Pancreas (tissue), 10 donors: ENCODE measurements around the gene OXNAD1. TPM values are rescaled to one million over a fixed set of nuclear protein-coding genes. Genes with fewer than 3 reads are reported as not detected.
A peak's percentile ranks its signal among the peaks of the same experiment; 100 is the strongest.

ENCODE experiments used
- ATAC-seq, 4 donors: fragments of 200-7000 bp; cut with Tn5 transposase; one replicate each; pipeline versions ENCODE4 v1.8.0 to v1.9.1; 2020; ENCODE audit warnings: mild to moderate bottlenecking in 4 of 4, moderate library complexity in 4 of 4
- DNase-seq, 6 donors: peaks; one replicate each; pipeline ENCODE4 v3.0.0-alpha.2; 2020
- FAIRE-seq: peaks from 2 replicates; lab custom pipeline; 2012; peaks lifted over from hg19 to GRCh38; lab: Jason Lieb, UNC
- H3K27ac ChIP-seq, 4 donors: fragments of 200-600 bp; sonication (generic); 1 replicate in 3 of 4; 2 replicates in 1 of 4; pipeline versions ENCODE4 v1.5.0 to v1.8.0; 2020
- H3K27me3 ChIP-seq, 4 donors: fragments of 200-600 bp; one replicate each; pipeline ENCODE4 v1.8.0; 2021
- H3K36me3 ChIP-seq, 3 donors: fragments of 200-600 bp; sonication (generic) in 1 of 3; one replicate each; pipeline versions ENCODE4 v1.5.0 to v1.8.0; 2020 to 2021
- H3K4me1 ChIP-seq, 3 donors: fragments of 200-600 bp; one replicate each; pipeline ENCODE4 v1.8.0; 2021
- H3K4me3 ChIP-seq, 4 donors: fragments of 200-600 bp; sonication (generic) in 2 of 4; one replicate each; pipeline versions ENCODE4 v1.5.0 to v1.8.0; 2020 to 2021
- H3K9me3 ChIP-seq, 4 donors: fragments of 200-600 bp; one replicate each; pipeline ENCODE4 v1.8.0; 2021
- CTCF ChIP-seq, 4 donors: fragments of 200-600 bp; sonication (generic) in 3 of 4; IDR thresholded peaks; one replicate each; pipeline versions ENCODE4 v1.5.0 to v1.8.0; 2021; ENCODE audit warnings: antibody characterized with exemption in 4 of 4
- WGBS, 2 donors: extraction: QIAGEN DNeasy Blood & Tissue Kit; methylation state at CpG; one replicate each; pipeline ENCODE4 v1.1.7; 2013; 5-methylcytosine and 5-hydroxymethylcytosine counted together
- intact Hi-C, 3 donors: fragments of 100-400 bp; cut with DNase I; formaldehyde crosslinking; loops; one replicate each; pipeline versions ENCODE4 v1.11.1 to v1.14.2; 2022
- polyA plus RNA-seq, 2 donors: library from polyadenylated mRNA; stranded (reverse); fragments of 200-250 nt; gene quantifications; one replicate each; pipeline ENCODE4 v1.2.3, GENCODE V29; 2013
- total RNA-seq, 6 donors: library from RNA; stranded (reverse); fragmentation: NEBNext Ultra II Directional in 4 of 6; extraction: Animal tissue kit (Norgen Biotek cat#: 25700) in 4 of 6; gene quantifications; one replicate each; pipeline versions ENCODE4 v1.2.1 to v1.2.4, GENCODE V29; 2021 to 2023
- donor health status: healthy with polysubstance abuse.
- donor health status: DM: no; HTN: no; CAD: no; lungs with moderate emphysema.
- donor health status: DM: no; HTN: no; CAD: no.
- donor health status: control.
- donor health status: control.
- donor health status: Bipolar disorder and iron deficiency.
- donor health status: DM: yes; HTN: yes; CAD: no.
- donor health status: DM: no; HTN: no; CAD: no.
- donor health status: DM: no; HTN: no; CAD: no.
- donor health status: DM: yes; HTN: yes; CAD: no.

Gene OXNAD1
- total and polyA plus RNA-seq, 8 donors, result 2.8 to 6.7 (median 4.0) TPM

DNA sequence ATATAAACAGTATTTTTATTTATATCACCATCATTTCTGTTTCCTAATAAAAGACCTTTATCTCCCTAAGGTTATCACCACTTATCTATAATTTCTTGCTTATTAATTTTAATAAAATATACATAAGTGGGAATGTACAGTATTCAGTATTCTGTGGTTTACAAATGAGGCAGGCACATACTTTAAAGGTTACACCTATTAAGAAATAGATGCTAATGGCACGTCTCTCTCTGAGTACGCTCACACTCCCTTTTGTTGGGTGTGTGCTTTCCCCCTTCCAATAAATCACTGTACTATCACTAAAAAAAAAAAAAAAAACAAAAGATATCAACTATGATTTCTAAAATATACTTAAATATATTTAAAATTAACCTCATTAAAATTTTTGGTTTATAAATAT, 8.9 kb downstream of the OXNAD1 start:
- WGBS, 2 donors, result 97% methylated on average over 2 of the region's 2 CpGs
- FAIRE-seq, result peak; percentile 9

DNA sequence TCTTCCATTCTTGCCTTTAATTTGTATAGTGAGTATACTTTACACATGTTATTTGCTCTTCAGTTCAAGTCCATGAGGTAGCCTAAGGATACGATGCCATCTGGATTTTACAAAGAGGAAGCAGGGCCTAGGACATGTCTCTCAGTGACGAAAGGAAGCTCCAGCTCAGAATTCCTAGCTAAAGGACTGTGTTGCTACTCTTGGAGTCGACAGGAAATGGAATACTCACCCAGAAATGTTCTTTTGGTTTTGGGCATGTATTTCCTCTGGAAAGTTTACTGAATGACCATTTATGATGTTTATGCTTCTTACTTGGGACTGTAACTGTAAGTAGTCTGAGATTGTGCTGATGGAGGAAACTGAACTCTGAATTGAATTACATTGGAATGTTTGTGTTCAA, 12.5 kb downstream of the OXNAD1 start:
- Histone ChIP-seq H3K4me3 (no peak overlapping the region), H3K9me3 (no peaks in the 10 kb centered on the region), H3K27ac (no peak overlapping the region), H3K36me3 (peaks cover 0 to 1% (median 0%) of the 10 kb centered on the region in 3 donors), H3K4me1 (no peaks in the 10 kb centered on the region), H3K27me3 (no peaks in the 10 kb centered on the region)
- 88% methylated on average over 3 of the region's 3 CpGs for WGBS, 2 donors
- FAIRE-seq (no peak), DNase-seq (no peak), ATAC-seq (no peak)
- TF ChIP-seq CTCF (IDR thresholded peaks at IDR 0.05), result no peak
- intact Hi-C loops, result no loop called here

More for the DNA sequence above, 8.9 kb downstream of the OXNAD1 start:
- H3K36me3 ChIP-seq, result peaks cover 0 to 17% (median 4%) of the 10 kb centered on the region in 3 donors
- no peak for ATAC-seq
- no peak overlapping the region for H3K4me3 ChIP-seq
- intact Hi-C loops, result loop anchor here in 1 of 3 donors (5.0 kb wide), 1 partner anchor 273 kb away; no protein-coding TSS in a partner anchor
- no peak for TF ChIP-seq CTCF (IDR thresholded peaks at IDR 0.05)
- no peaks in the 10 kb centered on the region for H3K27me3 ChIP-seq
- no peaks in the 10 kb centered on the region for H3K9me3 ChIP-seq
- H3K27ac ChIP-seq, result no peak overlapping the region
- DNase-seq, result no peak
- no peaks in the 10 kb centered on the region for H3K4me1 ChIP-seq

- no peaks in the 10 kb centered on the region for H3K4me1 ChIP-seq
- no peak overlapping the region for H3K4me3 ChIP-seq
- FAIRE-seq (no peak), DNase-seq (no peak), ATAC-seq (no peak)
- H3K36me3 ChIP-seq, result no peaks in the 10 kb centered on the region
- 89 to 94% methylated on average over 3 of the region's 3 CpGs for WGBS, 2 donors
- H3K27ac ChIP-seq, result no peak overlapping the region
- no peaks in the 10 kb centered on the region for H3K9me3 ChIP-seq
- H3K27me3 ChIP-seq, result no peaks in the 10 kb centered on the region
- intact Hi-C loops, result no loop called here
- TF ChIP-seq CTCF (IDR thresholded peaks at IDR 0.05), result no peak
These were observed 14.2 kb downstream of the OXNAD1 start for GRCh38 chr3:16279010-16279801.

GRCh38 chr3:16280671-16281070, 15.7 kb downstream of the OXNAD1 start:
- no peak for ATAC-seq
- H3K4me1 ChIP-seq, result no peaks in the 10 kb centered on the region
- H3K9me3 ChIP-seq, result no peaks in the 10 kb centered on the region
- intact Hi-C loops, result loop anchor here in 1 of 3 donors (10.0 kb wide), 1 partner anchor 274 kb away; no protein-coding TSS in a partner anchor
- 94% methylated on average over 2 of the region's 2 CpGs for WGBS, 2 donors
- no peak for DNase-seq
- no peak overlapping the region for H3K27ac ChIP-seq
- no peak overlapping the region for H3K4me3 ChIP-seq
- no peaks in the 10 kb centered on the region for H3K36me3 ChIP-seq
- no peak for FAIRE-seq
- TF ChIP-seq CTCF (IDR thresholded peaks at IDR 0.05), result no peak
- H3K27me3 ChIP-seq, result no peaks in the 10 kb centered on the region

DNA sequence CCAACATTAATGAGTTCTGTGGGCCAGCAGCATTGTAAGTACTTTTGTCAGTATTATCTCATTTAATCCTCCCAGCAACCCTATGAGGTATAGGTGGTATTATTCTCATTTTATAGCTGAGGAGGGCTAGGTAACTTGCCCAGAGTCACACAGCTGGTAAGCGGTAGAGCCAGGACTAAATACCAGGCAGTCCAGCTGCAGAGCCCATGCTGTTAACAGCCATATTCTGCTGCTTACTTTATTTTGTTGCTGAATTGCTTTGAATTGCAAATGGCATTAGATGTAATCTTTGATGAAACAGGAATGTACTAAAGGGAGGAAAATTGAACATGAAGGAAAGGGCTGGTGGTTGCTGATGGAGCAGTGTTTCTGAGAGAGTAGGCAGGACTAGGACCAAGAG, 19.6 kb downstream of the OXNAD1 start:
- no peaks in the 10 kb centered on the region for H3K4me1 ChIP-seq
- ATAC-seq (no peak), DNase-seq (no peak), FAIRE-seq (no peak)
- WGBS, 2 donors, result 97 to 99% methylated on average over 1 of the region's 1 CpG
- intact Hi-C loops, result loop anchor here in 2 of 3 donors (5.0 to 10.0 kb wide), 2 partner anchors 263 to 270 kb away; no protein-coding TSS in a partner anchor
- TF ChIP-seq CTCF (IDR thresholded peaks at IDR 0.05), result no peak
- H3K36me3 ChIP-seq, result no peaks in the 10 kb centered on the region
- no peak overlapping the region for H3K4me3 ChIP-seq
- no peaks in the 10 kb centered on the region for H3K9me3 ChIP-seq
- no peak overlapping the region for H3K27ac ChIP-seq
- H3K27me3 ChIP-seq, result no peaks in the 10 kb centered on the region
